Left renal pelvis (tissue), 4 donors: ENCODE results near the gene ALX4. TPM values are rescaled to one million over a fixed set of nuclear protein-coding genes. Genes with fewer than 3 reads are reported as not detected.

ENCODE experiments used
- DNase-seq, 4 donors: peaks; one replicate each; pipeline ENCODE4 v3.0.0-alpha.2; 2013; ENCODE audit warnings: low read depth in 4 of 4, low spot score in 3 of 4
- polyA plus RNA-seq, 4 donors: library from polyadenylated mRNA; unstranded; fragments of 120-200 nt; gene quantifications; one replicate each; pipeline ENCODE4 v1.2.1, GENCODE V29; 2013; ENCODE audit not compliant: insufficient read length in 4 of 4

Gene ALX4
- polyA plus RNA-seq: under 1 TPM; 0.06 to 0.34 (median 0.12) TPM

DNA sequence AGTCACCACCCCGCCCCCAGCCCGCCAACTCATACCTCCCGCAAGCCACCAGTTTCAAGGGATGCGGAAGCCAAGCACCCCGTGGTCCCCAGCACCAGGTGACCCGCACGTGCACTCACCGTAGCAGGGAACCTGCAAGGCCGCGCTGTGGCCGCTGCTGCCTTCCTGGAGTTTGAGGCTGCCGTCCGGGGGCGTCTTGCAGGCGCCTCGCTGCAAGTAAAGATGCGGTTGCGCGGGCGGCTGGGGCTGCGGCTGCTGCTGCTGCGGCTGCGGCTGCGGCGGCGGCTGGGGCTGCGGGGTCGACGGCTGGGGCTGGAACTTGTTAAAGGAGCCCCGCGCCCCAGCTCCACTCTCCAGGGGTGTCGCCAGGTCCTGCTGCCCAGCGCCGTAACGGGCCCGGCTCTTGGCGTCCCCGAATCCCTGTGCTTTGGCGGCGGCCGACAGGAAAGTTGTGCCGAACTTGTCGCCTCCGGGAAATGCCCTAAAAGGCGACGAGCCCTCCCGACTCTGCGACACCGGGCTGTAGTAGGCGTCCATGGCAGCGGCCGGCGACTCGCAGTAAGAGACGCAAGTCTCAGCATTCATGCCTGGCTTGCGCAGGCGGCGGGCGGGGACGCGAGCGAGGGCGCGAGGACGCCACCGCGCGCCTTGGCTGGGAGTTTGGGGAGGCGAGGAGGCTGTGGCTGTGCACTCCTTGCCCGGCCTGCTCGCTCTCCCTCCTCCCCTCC, at the start of gene ALX4:
Gene ALX4, minus strand, starts transcription at position 662 of the 728 bp plus-strand sequence. Its CDS starts 77 bp downstream, at position 585.
- no peak for DNase-seq

DNA sequence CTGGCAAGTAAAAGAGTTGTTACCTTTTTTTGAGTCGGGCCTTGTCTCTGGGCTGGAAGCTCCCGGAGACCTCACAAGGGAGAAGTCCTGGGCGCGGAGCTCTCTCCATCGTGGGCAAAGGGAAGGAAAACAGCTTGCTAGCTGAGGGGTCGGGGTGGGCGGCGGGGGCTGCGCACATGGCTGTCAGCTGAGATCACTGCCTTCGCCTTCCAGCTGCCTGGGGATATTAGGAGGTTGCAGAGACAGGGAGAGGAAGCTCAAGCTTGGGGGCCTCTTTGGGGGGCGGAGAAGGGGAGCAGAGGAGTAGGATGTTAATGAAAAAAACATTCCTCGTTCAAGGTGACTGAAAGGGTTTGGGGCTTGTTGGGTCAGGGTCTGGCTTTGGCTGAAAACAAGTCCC, 49.2 kb upstream of the ALX4 start:
- DNase-seq: no peak

DNA sequence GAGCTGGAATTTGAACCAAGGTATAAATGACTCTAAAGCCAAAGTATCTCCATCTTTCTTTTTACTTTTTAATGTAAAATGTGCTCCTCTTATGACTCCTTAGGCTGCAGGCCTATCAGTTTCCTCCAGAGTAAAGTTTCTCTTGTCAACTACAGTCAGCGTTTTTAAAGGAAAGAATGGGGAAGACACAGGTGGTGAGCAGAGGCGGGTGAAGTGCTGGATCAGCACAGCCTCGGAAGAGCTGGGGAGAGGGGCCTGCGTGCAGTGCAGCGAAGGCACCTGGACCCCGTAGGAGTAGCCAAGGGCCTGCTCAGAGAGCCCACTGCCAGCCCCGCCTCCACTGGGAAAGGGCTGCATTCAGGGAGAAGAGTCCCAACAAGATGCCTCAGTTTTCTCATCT, 48.8 kb upstream of the ALX4 start:
- no peak for DNase-seq

- no peak for DNase-seq
These were observed 47.8 kb upstream of the ALX4 start for GRCh38 chr11:44357711-44358110.

GRCh38 chr11:44356351-44356750, 46.4 kb upstream of the ALX4 start:
- no peak for DNase-seq

GRCh38 chr11:44351898-44352498, 42.1 kb upstream of the ALX4 start:
- no peak for DNase-seq

DNA sequence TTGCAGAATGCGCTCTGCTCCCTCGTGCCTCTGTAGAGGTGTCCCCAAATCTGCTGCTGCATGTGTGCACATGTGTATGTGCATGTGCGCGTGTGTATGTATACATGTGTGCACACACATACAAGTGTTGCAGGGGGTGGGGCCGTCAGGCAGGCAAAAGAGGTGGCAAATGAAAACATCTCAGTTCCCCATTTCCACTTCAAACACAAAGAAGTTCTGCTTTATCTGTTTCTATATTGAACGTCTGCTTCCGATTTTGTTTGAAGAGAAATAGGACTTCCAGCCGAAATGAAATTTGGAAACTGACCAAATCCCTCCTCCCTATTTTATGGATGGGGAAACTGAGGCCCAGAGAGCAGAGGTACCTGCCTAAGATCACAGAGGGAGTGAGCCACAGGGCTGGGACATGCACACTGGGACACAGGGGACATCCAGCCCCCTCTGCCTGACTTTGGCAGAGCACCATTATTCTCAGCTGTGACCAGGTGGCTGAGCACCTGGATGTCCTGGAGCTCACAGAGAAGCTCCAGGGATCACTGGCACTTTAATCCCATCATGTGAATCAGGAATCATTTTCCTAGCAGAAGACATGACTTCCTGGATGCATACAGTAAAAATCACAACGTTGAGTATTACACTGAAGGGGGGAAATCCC, 41.2 kb upstream of the ALX4 start:
- DNase-seq: no peak

DNA sequence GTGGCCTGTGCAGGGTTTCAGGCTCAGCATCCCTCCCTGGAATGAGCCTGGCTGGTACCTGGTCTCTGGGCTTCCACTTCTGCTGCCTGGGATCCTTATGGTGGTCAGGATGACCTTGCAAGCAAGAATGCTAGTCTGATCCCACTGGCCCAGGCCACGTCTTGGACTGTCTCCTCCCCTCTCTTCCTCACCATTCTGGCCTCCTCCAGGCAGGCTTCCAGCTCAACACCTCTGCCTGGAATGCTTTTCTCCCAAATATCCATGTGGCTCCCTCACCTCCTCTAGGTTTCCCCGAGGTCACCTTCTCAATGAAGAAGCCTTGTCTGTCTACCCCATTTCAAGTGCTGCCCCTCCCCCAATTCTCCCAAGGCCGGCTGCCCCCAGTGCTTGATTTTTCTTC, 39.4 kb upstream of the ALX4 start:
- DNase-seq: no peak

- DNase-seq: no peak
These were observed 38.8 kb upstream of the ALX4 start for GRCh38 chr11:44348721-44349120.

DNA sequence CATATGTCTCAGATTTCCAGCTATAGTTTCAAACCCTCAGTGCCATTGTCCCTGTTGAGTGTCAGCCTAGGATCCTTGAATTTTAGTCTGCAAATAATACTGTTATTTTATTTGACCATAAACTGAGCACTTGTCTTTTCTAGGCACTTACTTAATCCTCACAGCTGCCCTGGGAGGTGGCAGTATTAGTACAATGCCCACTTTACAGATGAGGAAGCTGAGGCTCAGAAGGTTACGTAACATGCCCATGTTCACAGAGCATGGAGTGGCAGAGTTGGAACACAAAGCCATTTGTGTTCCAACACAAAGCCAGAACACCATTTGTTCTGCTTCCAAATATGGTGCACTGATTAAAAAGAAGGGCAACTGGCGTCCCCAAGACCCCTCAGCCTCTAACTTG, 38.2 kb upstream of the ALX4 start:
- DNase-seq: no peak

DNA sequence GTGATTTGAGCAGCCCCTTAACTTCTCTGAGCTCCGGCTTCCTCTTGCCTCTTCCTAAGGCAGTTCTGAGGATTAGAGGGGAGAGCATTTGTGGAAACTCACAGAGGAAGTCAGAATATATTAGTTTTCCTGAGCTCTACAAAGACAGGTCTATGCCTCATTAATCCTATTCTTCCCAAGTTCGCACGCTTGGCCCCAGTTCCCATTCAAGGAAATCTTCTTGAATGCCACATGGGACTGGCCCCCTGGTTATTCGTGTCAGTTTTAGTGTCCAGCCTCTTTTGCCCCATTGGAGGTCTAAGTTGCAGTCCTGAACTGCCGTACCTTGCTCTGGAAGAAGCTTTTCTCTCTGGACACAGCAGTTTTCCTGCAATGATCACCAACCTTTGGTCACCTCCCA, 37.6 kb upstream of the ALX4 start:
- DNase-seq: no peak

GRCh38 chr11:44346983-44347382, 37.0 kb upstream of the ALX4 start:
- no peak for DNase-seq

DNA sequence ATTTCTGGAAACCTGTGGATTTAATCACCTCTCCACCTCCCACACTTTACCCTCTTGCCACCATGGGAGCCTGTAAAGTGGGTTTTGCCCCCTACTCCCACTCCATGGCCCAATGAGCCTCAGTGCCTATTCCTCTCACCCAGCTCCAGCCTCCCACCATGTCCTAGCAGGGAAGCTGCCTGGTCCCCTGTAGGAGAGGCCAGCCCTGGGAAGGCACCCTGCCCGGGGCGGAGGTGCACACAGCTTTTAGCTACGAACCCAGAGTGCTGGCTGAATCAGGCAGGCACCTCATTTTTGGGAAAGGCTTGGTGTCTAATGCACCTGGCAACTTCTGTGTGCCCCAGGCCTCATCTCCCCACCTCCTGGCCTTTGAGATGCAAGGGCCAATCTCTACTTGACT, 35.8 kb upstream of the ALX4 start:
- DNase-seq: no peak

DNA sequence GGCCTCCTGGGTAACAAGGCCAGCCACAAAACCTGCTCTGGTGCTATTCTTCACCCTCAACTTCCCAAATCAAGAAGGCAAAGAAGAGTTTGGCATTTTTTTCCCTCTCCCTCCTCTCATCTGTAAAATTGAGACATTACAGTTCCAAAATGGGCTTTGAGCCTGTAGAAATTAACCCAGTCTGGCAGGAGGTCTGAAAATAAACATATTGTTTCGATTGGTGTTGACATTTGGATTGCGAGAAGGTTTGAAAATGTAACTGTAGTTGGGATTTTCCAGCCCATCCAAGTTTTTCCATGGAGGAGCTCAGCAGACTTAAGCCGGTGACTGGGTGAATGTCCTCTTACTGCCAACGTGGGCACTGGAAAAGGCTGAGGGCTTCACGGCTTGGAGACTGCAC, 35.0 kb upstream of the ALX4 start:
- DNase-seq: no peak

DNA sequence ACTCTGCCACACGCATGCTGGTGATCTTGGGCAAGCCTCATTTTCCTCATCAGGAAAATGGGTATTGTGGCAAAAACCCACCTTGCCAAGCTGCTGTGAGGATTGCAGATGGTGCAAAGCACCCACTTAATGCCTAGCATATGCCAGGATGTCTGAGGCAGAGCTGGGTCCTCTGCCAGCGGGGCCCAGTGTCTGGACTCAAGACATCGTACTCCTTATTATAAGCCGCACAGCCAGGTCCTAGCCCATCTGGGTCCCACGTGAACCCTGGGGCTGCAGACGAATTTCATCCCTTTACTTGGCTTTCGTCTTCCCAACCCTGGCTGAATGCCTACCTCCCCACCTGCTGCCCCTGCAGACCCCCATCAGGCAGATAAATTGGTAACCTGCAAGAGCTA, 34.5 kb upstream of the ALX4 start:
- DNase-seq: no peak

GRCh38 chr11:44343778-44344422, 34.0 kb upstream of the ALX4 start:
- no peak for DNase-seq

DNA sequence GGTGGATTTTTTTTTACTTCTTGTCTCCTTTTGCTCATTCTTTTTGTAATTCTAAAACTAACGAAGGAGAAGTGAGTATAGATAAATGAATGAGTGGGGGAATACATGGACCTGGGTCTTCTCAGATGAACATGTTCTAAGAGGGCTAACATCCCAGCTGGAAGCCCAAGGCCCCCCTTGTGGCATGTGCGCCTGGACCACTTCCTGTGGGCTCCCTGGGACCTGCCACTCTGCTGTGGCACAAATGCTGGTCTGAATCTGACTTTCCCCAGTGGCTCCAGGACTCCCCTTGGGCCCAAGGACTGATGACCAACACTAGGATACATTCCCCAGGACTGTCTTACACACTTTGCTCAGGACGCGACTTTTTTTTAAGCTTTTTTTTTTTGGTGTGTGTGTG, 32.7 kb upstream of the ALX4 start:
- no peak for DNase-seq

DNA sequence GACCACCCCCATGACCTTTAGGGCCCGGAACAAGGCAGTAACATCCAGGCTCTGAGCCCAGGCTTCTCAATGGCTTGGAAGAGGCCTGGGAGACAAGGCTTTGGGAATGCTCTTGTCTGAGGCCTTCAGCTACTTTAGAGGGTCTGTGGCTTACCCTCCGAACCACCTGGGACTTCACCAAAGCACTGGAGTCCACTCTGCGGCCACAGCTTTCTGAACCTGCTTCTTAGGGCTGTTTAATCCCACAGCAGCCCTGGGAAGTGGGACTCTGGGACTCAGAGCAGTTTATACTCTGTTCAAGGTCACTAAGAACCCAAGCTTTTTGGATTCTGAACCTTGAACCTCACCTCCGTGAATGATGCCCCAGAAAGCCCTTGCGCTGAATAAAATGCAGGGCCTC, 30.7 kb upstream of the ALX4 start:
- no peak for DNase-seq

- no peak for DNase-seq
These were observed 29.6 kb upstream of the ALX4 start for GRCh38 chr11:44339530-44339883.

DNA sequence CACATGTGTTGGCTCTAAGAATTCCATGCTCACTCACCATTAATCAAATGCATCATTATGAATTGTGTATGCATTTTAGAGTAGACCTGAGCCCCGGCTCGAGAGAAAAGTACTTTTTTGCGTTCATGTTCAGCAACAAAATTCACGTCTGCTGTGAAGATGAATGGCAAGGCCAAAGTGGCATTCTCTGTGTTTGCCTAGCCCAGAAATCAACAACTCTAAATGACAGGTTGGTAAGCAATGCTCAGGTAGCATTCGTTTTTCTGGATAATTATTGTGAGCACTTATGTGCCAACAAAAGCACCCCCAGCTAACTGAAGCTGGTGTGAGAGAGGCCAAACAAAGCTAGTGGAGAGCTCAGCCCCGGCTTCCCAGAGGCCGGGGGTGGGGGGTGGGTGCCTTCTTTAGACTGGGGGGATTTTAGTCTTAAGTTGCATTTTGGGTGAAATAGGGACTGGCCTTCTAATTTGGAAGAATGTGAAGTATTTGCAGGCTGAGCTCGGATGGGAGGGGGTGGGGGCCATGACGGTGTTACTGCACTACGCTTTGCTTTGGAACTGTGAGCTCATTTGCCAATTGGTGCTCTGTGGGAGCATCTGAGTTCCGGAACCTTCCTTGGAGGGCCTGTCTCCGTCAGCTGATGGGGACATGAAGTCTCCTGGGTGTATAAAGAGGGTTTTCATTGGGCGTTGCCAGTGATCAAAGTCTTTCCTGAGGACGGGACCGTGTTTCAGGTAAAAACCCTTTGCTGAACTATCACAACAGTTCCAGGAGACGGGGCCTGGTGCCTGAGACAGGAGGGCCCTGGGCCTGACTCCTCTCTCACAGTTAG, 29.0 kb upstream of the ALX4 start:
- no peak for DNase-seq

- DNase-seq: no peak
These were observed 28.1 kb upstream of the ALX4 start for GRCh38 chr11:44338026-44338425.
